HepG2 (cell line): ENCODE data around the gene ARL6IP4. TPM values are rescaled to one million over a fixed set of nuclear protein-coding genes. Genes with fewer than 3 reads are reported as not detected.

ENCODE experiments used
- ATF7 ChIP-seq, 2 experiments: fragments of 450-650 bp in 1 of 2; sonication (generic) in 1 of 2; formaldehyde crosslinking in 1 of 2; IDR thresholded peaks; 2 replicates each; pipeline versions ENCODE4 v1.4.0 to v1.6.1; 2016 to 2020; ENCODE audit warnings: antibody characterized with exemption in 1 of 2, mild to moderate bottlenecking in 1 of 2, missing genetic modification reagents in 1 of 2
- BRCA1 ChIP-seq: sonication (generic); formaldehyde crosslinking; IDR thresholded peaks from 2 replicates; pipeline ENCODE4 v1.4.0; 2020; ENCODE audit warnings: missing genetic modification reagents
- CBX5 ChIP-seq: sonication (generic); formaldehyde crosslinking; IDR thresholded peaks from 2 replicates; pipeline ENCODE4 v1.4.0; 2020; ENCODE audit warnings: missing genetic modification reagents, borderline replicate concordance
- CHCHD3 ChIP-seq: sonication (generic); formaldehyde crosslinking; IDR thresholded peaks from 2 replicates; pipeline ENCODE4 v1.8.0; 2022; ENCODE audit warnings: mild to moderate bottlenecking, missing genetic modification reagents, moderate library complexity
- CREM ChIP-seq, 2 experiments: sonication (generic) in 1 of 2; formaldehyde crosslinking in 1 of 2; IDR thresholded peaks; 2 replicates each; pipeline versions ENCODE4 v1.4.0 to v1.6.1; 2016 to 2020; ENCODE audit warnings: antibody characterized with exemption in 1 of 2, mild to moderate bottlenecking in 1 of 2, missing genetic modification reagents in 1 of 2
- EHMT2 ChIP-seq: fragments of 200-600 bp; sonication (generic); IDR thresholded peaks from 2 replicates; pipeline ENCODE4 v1.7.0; 2017; ENCODE audit warnings: antibody characterized with exemption, low read depth, low read length, borderline replicate concordance
- HOXA9 ChIP-seq: sonication (generic); formaldehyde crosslinking; IDR thresholded peaks from 2 replicates; pipeline ENCODE4 v1.8.1; 2022; ENCODE audit warnings: missing genetic modification reagents, mild to moderate bottlenecking, moderate library complexity, borderline replicate concordance
- HOXD1 ChIP-seq: sonication (generic); formaldehyde crosslinking; IDR thresholded peaks from 2 replicates; pipeline ENCODE4 v1.5.0; 2020; ENCODE audit warnings: missing genetic modification reagents
- KDM4B ChIP-seq: sonication (generic); formaldehyde crosslinking; IDR thresholded peaks from 2 replicates; pipeline ENCODE4 v1.4.0; 2020; ENCODE audit warnings: missing genetic modification reagents
- MTA1 ChIP-seq: sonication (generic); formaldehyde crosslinking; IDR thresholded peaks from 2 replicates; pipeline ENCODE4 v1.4.0; 2020; ENCODE audit warnings: missing genetic modification reagents, mild to moderate bottlenecking, borderline replicate concordance
- MXI1 ChIP-seq: IDR thresholded peaks from 3 replicates; pipeline ENCODE4 v1.6.1; 2012; ENCODE audit warnings: low read depth, low read length, inconsistent platforms, borderline replicate concordance
- NR2F2 ChIP-seq: IDR thresholded peaks from 2 replicates; pipeline ENCODE4 v1.6.1; 2012; ENCODE audit warnings: low read depth, inconsistent platforms, borderline replicate concordance
- PCBP2 ChIP-seq: fragments of 200-400 bp; formaldehyde crosslinking; optimal IDR thresholded peaks from 2 replicates; pipeline ENCODE3; 2018; ENCODE audit warnings: low read length, low read depth; ENCODE audit not compliant: poor library complexity, severe bottlenecking
- SAP130 ChIP-seq: IDR thresholded peaks from 2 replicates; pipeline ENCODE4 v1.6.1; 2016; ENCODE audit warnings: low read depth
- SMARCE1 ChIP-seq: fragments of 450-650 bp; IDR thresholded peaks from 2 replicates; pipeline ENCODE4 v1.6.1; 2017; ENCODE audit warnings: borderline replicate concordance
- TRIM24 ChIP-seq: sonication (generic); formaldehyde crosslinking; IDR thresholded peaks from 2 replicates; pipeline ENCODE4 v1.8.0; 2022; ENCODE audit warnings: mild to moderate bottlenecking, missing genetic modification reagents
- ZNF20 ChIP-seq: sonication (generic); formaldehyde crosslinking; IDR thresholded peaks from 2 replicates; pipeline ENCODE4 v1.4.0; 2020; ENCODE audit warnings: mild to moderate bottlenecking, moderate library complexity, missing genetic modification reagents
- ZNF251 ChIP-seq: sonication (generic); formaldehyde crosslinking; IDR thresholded peaks from 2 replicates; pipeline ENCODE4 v1.9.0; 2021; ENCODE audit warnings: mild to moderate bottlenecking, missing genetic modification reagents
- ZNF672 ChIP-seq: sonication (generic); formaldehyde crosslinking; IDR thresholded peaks from 2 replicates; pipeline ENCODE4 v1.8.1; 2022; ENCODE audit warnings: missing genetic modification reagents
- ZNF747 ChIP-seq: sonication (generic); formaldehyde crosslinking; IDR thresholded peaks from 2 replicates; pipeline ENCODE4 v1.8.1; 2023; ENCODE audit warnings: missing genetic modification reagents, mild to moderate bottlenecking, borderline replicate concordance
- polyA plus RNA-seq, 8 experiments: library from polyadenylated mRNA; depleted of rRNA in 3 of 8; stranded (reverse) in 7 of 8; unstranded in 1 of 8; fragments of >200 nt; fragmentation: Illumina TruSeq in 4 of 8; extraction: Trizol in 4 of 8; gene quantifications; 2 replicates each; pipeline versions ENCODE4 v1.2.1 to v1.2.3, GENCODE V29; 2011 to 2016; ENCODE audit warnings: low read depth in 4 of 8, missing spikeins in 1 of 8, mixed read lengths in 1 of 8; ENCODE audit not compliant: insufficient read depth in 1 of 8
- total RNA-seq, 5 experiments: library from RNA; depleted of rRNA; stranded (reverse); fragments of >200 nt; fragmentation: Illumina TruSeq; extraction: Trizol; gene quantifications; 2 replicates each; pipeline ENCODE4 v1.2.3, GENCODE V29; 2016; ENCODE audit warnings: low read depth in 1 of 5
- TF ChIP-seq, protein P1 (sequence below): IDR thresholded peaks from 2 replicates; pipeline ENCODE4 v1.6.1; 2016; ENCODE audit warnings: mild to moderate bottlenecking
- TF ChIP-seq, protein P2 (sequence below): sonication (generic); formaldehyde crosslinking; IDR thresholded peaks from 2 replicates; pipeline ENCODE4 v1.5.1; 2020; ENCODE audit warnings: missing genetic modification reagents, mild to moderate bottlenecking, borderline replicate concordance
- TF ChIP-seq, protein P3 (sequence below): sonication (generic); formaldehyde crosslinking; IDR thresholded peaks from 2 replicates; pipeline ENCODE4 v1.8.1; 2022; ENCODE audit warnings: low read depth, mild to moderate bottlenecking, missing genetic modification reagents

Gene ARL6IP4
- total and polyA plus RNA-seq, 2 of the 13 experiments (the other 11 are each of a cell fraction or from before 2014, with no cell fraction given), result 155 to 220 TPM

DNA sequence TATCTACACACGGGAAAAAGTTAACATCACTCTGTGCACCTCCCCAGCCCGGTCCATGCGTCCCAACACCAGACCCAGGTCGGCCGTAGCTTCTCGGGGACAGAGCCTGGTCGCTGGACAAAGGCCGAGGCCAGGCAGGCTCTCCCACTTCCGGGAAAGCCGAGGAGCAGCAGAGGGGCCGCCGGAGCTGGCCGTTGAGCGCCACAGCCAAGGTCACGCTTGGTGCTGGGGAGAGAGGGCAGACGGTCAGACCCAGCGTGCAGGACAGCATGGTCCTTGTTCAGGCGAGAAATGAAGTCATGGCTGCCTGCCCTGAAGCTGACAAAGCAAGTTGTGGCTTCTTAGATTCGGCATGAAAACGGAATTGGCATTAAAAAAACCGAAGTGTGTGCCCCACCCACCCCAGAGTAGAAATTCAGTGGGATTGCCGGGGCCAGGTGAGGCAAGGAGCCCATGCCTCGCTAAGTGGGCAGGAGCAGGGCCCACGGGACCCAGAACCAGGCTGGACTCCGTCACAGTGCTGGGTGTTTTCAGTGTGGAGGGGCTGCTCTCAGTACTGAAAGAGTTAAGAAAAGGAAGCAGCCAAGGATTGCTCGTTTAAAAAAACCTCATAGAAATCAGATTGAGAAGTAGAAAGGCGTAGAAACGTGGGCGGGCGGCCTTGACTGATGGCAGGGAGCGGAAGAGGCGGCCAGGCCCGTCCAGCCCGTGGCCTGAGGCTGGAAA lies 4.3 kb downstream of the ARL6IP4 start (continued):
- TF ChIP-seq, protein P1, sequence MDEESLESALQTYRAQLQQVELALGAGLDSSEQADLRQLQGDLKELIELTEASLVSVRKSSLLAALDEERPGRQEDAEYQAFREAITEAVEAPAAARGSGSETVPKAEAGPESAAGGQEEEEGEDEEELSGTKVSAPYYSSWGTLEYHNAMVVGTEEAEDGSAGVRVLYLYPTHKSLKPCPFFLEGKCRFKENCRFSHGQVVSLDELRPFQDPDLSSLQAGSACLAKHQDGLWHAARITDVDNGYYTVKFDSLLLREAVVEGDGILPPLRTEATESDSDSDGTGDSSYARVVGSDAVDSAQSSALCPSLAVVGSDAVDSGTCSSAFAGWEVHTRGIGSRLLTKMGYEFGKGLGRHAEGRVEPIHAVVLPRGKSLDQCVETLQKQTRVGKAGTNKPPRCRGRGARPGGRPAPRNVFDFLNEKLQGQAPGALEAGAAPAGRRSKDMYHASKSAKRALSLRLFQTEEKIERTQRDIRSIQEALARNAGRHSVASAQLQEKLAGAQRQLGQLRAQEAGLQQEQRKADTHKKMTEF, result peak; percentile 91
- peak; percentile 89 for TF ChIP-seq SAP130 (CRISPR knock-in tag)
- TF ChIP-seq ZNF20 (CRISPR knock-in tag), result no peak
- 0 out of 2 replicates have a peak, but pooled peaks have one; percentile 70 for TF ChIP-seq ZNF251
- TF ChIP-seq TRIM24 (CRISPR knock-in tag), result no peak
- TF ChIP-seq HOXA9, result no peak
- no peak; the same call in 1 of the 2 replicates for TF ChIP-seq NR2F2
- peak; percentile 61; the same call in 1 of the 2 replicates for TF ChIP-seq MTA1 (CRISPR knock-in tag)
- TF ChIP-seq CBX5, result peak; percentile 75; the same call in 1 of the 2 replicates
- TF ChIP-seq EHMT2, result no peak
- no peak for TF ChIP-seq KDM4B (CRISPR knock-in tag)
- no peak; the same call in 1 of the 2 replicates for TF ChIP-seq ZNF747 (CRISPR knock-in tag)
- TF ChIP-seq, protein P2, sequence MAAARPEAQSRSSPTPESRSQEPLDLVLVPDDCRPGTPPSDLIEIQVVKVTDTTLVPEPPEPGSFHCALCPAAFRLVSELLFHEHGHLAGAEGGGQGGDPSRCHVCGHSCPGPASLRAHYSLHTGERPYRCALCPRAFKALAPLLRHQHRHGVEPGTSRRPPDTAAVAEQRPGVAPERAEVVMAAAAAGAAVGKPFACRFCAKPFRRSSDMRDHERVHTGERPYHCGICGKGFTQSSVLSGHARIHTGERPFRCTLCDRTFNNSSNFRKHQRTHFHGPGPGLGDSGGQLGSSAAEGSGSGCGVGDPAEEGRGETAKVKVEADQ (CRISPR knock-in tag), result peak; percentile 80; the same call in 1 of the 2 replicates
- peak; percentile 35; the same call in 1 of the 2 replicates for TF ChIP-seq BRCA1 (CRISPR knock-in tag)
- no peak for TF ChIP-seq PCBP2
- TF ChIP-seq, protein P3, sequence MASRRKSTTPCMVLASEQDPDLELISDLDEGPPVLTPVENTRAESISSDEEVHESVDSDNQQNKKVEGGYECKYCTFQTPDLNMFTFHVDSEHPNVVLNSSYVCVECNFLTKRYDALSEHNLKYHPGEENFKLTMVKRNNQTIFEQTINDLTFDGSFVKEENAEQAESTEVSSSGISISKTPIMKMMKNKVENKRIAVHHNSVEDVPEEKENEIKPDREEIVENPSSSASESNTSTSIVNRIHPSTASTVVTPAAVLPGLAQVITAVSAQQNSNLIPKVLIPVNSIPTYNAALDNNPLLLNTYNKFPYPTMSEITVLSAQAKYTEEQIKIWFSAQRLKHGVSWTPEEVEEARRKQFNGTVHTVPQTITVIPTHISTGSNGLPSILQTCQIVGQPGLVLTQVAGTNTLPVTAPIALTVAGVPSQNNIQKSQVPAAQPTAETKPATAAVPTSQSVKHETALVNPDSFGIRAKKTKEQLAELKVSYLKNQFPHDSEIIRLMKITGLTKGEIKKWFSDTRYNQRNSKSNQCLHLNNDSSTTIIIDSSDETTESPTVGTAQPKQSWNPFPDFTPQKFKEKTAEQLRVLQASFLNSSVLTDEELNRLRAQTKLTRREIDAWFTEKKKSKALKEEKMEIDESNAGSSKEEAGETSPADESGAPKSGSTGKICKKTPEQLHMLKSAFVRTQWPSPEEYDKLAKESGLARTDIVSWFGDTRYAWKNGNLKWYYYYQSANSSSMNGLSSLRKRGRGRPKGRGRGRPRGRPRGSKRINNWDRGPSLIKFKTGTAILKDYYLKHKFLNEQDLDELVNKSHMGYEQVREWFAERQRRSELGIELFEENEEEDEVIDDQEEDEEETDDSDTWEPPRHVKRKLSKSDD, result 0 out of 2 replicates have a peak, but pooled peaks have one; percentile 53
- no peak for TF ChIP-seq SMARCE1
- TF ChIP-seq ATF7 (IDR thresholded peaks at IDR 0.05), result no peak
- no peak for TF ChIP-seq ATF7 (CRISPR knock-in tag; IDR thresholded peaks at IDR 0.05)
- 0 out of 2 replicates have a peak, but pooled peaks have one; percentile 46 for TF ChIP-seq CHCHD3
- no peak for TF ChIP-seq CREM (IDR thresholded peaks at IDR 0.05)
- no peak for TF ChIP-seq CREM (CRISPR knock-in tag; IDR thresholded peaks at IDR 0.05)
- no peak for TF ChIP-seq ZNF672
- TF ChIP-seq MXI1, result peak; percentile 76; the same call in 1 of the 3 replicates
- peak; percentile 73; the same call in 1 of the 2 replicates for TF ChIP-seq HOXD1 (CRISPR knock-in tag)
